Measurements from ENCODE around the gene NKG7.
"Not testable (repeated sequence)": the region's sequence is repeated elsewhere in the genome, so short reads cannot be mapped to it uniquely, and the experiment has no call there.

NKG7 gene

DNA sequence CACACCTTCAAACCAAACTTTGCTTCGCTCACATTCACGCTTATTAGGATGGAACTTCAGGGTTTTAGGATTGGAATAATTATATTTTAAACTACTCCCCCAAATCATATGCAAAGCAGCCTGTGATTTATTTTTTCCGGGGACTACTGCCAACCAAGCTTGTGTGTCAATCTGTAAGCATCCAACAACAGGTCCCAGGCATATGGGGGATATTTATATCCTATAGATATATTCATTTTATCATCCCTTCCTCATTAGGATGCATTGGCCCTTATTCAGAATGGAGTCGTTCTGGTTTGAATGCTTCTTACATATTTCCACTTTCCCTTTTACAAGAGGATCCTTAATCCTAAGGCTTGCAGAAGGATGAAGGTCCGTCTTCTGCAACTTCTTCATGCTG is 26.8 kb upstream of the NKG7 start:
- no peak for TF ChIP-seq GATA1 (IDR thresholded peaks at IDR 0.05; ENCODE audit: low read depth, low read length)
- no peak for TF ChIP-seq POLR2A (IDR thresholded peaks at IDR 0.05; ENCODE audit: low read length)
- DNase-seq: no peak

DNA sequence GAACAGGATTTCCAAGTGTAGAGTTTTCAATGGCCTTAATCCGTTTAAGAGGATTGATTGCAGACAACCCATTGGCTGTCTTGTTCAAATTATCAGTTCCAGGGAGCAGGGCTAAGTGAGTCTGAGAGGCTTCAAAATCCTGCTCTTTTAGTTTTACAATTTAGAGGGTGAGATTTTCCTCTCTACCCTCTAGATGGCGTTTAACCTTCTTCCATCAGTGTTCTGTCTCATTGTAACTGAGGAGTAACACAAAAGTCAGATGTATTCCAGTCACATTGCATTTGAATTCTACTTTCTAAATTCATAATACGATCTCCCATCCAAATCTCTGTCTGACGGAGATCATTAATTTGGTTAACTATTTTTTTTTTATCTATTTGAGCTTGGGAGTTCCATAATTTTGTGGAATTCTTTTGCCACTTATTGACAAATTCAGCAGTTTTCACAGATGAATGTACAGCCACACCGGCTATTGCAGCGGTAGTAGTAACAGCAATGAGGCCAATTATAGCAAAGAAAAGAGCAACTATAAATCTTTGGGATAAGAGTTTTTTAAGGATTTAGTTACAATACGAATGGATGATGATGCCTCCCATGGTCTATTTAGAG is 25.7 kb upstream of the NKG7 start:
- DNase-seq: peak; percentile 26 to 43
- TF ChIP-seq GATA1 (IDR thresholded peaks at IDR 0.05; ENCODE audit: low read depth, low read length): no peak
- TF ChIP-seq POLR2A (IDR thresholded peaks at IDR 0.05; ENCODE audit: low read length): no peak

GRCh38 chr19:51397453-51397852 is 25.0 kb upstream of the NKG7 start:
- not testable (repeated sequence) for DNase-seq

GRCh38 chr19:51396175-51396574 is 23.7 kb upstream of the NKG7 start:
- TF ChIP-seq POLR2A (IDR thresholded peaks at IDR 0.05; ENCODE audit: low read length) (no peak), GATA1 (IDR thresholded peaks at IDR 0.05; ENCODE audit: low read depth, low read length) (no peak)
- no peak for DNase-seq

DNA sequence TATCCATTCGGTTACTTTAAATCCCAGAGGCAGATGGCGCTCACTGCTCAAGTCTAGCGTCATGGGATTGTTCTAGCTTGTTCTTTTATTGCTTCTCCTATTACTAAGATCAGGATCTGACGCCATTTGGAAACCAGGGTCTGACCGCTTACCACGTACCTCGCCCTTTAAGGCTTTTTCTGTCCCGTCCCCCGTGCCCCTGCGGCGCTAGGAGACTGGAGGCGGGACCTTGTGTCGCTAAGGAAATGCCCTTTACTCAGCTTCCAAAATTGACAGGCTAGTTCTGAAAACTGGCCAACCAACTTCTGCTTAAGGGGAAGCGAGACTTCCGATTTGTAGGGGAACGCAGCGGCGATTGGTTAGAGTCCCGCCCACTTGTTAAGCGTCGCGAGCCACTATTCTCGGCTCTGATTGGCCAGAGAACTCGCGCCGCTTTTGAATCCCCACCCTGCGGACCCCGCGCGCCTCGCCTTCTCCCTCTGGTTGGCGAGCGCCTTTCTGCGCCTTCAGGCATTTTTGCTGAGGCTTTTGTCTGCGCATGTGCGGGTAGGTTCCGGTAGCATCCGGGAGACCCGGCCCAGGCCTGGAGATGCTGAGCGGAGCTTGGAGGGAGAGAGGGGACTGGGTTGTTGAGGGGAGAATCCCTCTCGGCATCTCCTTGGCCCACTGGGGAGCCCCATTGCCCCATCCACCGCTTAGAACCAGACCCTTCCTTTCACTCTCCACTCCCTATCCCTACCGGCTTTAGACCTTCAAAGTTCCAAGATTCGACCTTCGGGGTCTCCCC is 21.8 kb upstream of the NKG7 start:
- TF ChIP-seq POLR2A (IDR thresholded peaks at IDR 0.05; ENCODE audit: low read length) (peak; percentile 89), GATA1 (IDR thresholded peaks at IDR 0.05; ENCODE audit: low read depth, low read length) (no peak)

GRCh38 chr19:51392701-51393100 is 20.2 kb upstream of the NKG7 start:
- TF ChIP-seq POLR2A (IDR thresholded peaks at IDR 0.05; ENCODE audit: low read length) (no peak), GATA1 (IDR thresholded peaks at IDR 0.05; ENCODE audit: low read depth, low read length) (no peak)
- no peak for DNase-seq

More for the DNA sequence above, 21.8 kb upstream of the NKG7 start:
- DNase-seq: peak; percentile 98 to 99

DNA sequence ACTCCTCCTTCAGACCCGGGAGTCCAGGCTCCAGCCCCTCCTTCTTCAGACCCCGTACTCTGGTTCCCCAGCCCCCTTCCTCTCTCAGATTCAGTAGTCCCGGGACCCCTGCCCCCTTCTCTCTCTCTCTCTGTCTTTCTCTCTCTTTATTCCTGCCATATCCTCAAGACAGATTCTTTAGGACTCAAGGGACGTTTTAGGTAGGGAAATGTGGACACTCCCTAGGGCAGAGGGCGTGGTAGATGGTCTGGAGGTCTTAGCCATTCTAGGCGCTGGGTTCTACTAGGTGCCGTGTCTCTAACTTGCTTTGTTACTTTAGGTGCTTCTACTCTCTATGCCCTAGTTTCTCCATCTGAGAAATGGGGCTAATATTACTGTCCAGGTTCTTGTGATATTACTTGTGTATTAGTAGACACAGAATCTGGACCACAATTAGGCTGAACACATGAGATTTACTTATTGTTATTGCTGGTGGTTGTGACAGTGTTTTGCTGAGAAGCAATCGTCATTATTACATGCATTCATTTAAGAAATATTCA is 18.7 kb upstream of the NKG7 start:
- no peak for DNase-seq
- TF ChIP-seq POLR2A (IDR thresholded peaks at IDR 0.05; ENCODE audit: low read length) (no peak), GATA1 (IDR thresholded peaks at IDR 0.05; ENCODE audit: low read depth, low read length) (no peak)

DNA sequence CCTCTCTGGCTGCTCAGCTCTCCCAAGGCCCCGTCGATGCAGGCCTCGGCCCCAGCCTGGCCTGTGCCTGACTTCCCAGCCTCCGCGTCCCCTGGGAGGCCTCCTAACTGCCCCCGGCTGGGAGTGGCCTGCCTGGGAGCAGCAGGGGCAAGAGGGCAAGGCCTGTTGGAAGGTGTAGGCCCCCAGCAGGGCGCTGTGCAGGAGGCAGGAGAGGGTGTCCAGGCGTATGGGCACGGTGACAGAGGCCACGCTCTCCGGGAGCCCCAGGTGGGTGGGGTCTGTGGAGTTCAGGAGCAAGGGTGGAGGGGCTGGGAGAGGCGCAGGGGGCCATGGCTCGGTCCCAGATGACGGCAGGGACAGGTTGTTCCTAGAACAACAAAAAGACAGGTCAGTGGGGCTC is 16.7 kb upstream of the NKG7 start:
- DNase-seq: no peak
- TF ChIP-seq GATA1 (IDR thresholded peaks at IDR 0.05; ENCODE audit: low read depth, low read length): no peak
- TF ChIP-seq POLR2A (IDR thresholded peaks at IDR 0.05; ENCODE audit: low read length): no peak

- no peak for TF ChIP-seq POLR2A (IDR thresholded peaks at IDR 0.05; ENCODE audit: low read length)
- no peak for TF ChIP-seq GATA1 (IDR thresholded peaks at IDR 0.05; ENCODE audit: low read depth, low read length)
- no peak for DNase-seq
These were observed 15.5 kb upstream of the NKG7 start, which contains the start of gene LIM2 for GRCh38 chr19:51387924-51388389. Gene LIM2, minus strand, starts transcription at chr19:51387974. Its CDS starts 531 bp downstream, at chr19:51387443.

DNA sequence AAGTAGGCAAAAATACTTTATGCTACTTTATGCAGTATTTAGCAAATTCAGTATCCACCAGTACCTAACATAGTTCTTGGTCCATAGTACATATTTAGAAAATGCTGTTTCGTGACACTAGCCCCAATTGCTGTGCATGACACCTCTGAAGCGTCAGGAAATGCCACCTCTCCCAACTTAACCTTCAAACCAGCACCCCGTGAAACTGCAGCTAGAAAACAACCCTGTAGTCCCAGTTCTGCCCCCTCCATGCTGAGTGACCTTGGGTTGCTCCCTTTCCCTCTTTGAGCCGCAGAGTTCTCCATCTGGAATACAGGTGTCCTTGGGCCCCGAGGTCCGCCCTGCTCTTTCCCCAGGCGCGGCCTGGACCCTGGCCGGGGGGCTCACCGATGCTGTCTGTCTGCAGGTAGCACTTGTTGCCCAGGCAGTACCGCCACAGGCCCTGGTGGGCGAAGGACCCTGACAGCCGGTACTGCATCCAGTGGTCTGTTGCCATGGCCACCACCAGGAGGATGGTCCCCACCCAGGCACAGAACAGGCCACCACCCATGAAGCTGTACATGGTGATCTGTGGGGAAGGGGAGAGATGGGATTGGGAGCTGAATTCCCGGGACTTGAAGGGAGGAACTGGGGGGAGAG is 14.5 kb upstream of the NKG7 start:
- TF ChIP-seq POLR2A (IDR thresholded peaks at IDR 0.05; ENCODE audit: low read length) (no peak), GATA1 (IDR thresholded peaks at IDR 0.05; ENCODE audit: low read depth, low read length) (no peak)
- no peak for DNase-seq

DNA sequence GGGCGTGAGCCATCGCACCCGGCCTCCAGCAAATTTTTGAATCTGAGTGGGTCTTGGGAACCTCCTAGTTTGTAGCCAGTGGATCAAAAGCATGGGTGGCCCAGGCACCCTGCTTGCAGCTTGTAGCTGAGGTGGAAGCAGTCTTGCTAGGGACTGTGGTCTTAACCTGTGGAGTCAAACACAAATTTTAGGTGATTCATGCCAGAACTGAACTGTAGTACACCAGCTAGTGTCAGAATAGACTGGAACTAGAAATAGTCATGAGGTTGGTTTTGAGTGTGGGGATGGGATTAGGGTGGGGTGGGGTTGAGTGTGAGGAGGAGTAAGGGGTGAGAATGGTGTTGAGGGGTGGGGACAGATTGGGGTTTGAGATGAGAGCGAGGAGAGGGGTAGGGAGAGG is 9.6 kb upstream of the NKG7 start:
- TF ChIP-seq GATA1 (IDR thresholded peaks at IDR 0.05; ENCODE audit: low read depth, low read length) (no peak), POLR2A (IDR thresholded peaks at IDR 0.05; ENCODE audit: low read length) (no peak)

DNA sequence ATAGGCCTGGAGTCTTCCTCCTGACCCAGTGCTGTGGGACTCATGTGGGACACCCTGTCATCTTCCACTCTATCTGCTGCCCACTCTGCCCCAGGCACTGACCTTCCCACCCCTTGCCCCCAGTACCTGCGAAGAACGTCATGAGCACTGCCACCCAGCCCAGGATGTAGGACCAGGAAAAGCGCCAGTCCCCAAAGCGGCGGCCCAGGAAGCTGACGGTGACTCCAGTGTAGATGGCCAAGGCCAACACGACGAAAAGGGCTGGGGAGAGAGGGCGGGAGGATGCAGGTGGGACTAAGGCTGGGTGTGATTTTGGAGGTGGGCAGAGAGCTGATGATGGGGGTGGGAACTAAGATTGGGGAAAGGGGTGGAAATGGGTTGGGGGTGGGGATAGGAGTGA is 7.9 kb upstream of the NKG7 start:
- no peak for DNase-seq
- TF ChIP-seq POLR2A (IDR thresholded peaks at IDR 0.05; ENCODE audit: low read length) (no peak), GATA1 (IDR thresholded peaks at IDR 0.05; ENCODE audit: low read depth, low read length) (no peak)

More for the DNA sequence above, 9.6 kb upstream of the NKG7 start:
- no peak for DNase-seq

- DNase-seq: no peak
- TF ChIP-seq GATA1 (IDR thresholded peaks at IDR 0.05; ENCODE audit: low read depth, low read length) (no peak), POLR2A (IDR thresholded peaks at IDR 0.05; ENCODE audit: low read length) (no peak)
These were observed 5.0 kb upstream of the NKG7 start for GRCh38 chr19:51377422-51377821.

- TF ChIP-seq POLR2A (IDR thresholded peaks at IDR 0.05; ENCODE audit: low read length) (no peak), GATA1 (IDR thresholded peaks at IDR 0.05; ENCODE audit: low read depth, low read length) (no peak)
These were observed 3.2 kb upstream of the NKG7 start for GRCh38 chr19:51375504-51376221.

More at GRCh38 chr19:51375504-51376221, 3.2 kb upstream of the NKG7 start:
- no peak for DNase-seq
